Measurements from ENCODE around the gene CEP44.
"Not testable (repeated sequence)": the region's sequence is repeated elsewhere in the genome, so short reads cannot be mapped to it uniquely, and the experiment has no call there.

CEP44 gene

DNA sequence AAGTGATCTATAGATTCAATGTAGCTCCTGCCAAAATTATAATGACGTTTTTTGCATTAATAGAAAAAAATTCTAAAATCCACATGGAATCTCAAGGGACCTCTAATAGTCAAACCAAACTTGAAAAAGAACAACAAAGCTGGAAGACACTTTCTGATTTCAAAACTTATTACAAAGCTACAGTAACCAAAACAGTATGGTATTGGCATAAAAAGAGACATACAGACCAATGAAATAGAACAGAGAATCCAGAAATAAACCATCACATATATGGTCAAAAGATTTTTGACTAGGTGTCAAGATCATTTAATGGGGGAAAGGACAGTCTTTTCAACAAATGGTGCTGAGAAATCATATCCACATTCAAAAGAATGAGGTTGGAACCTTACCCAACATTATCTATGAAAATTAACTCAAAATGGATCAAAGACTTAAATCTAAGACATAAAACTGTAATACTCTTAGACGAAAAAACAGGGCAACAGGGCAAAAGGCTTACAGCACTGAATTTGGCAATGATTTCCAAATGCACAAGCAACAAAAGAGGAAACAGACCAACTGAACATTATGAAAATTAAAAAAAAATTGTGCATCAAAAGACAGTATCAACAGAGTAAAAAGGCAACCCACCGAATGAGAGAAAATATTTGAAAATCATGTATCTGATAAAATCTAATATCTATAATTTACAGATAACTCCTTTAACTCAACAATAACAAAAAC lies 4.1 kb upstream of the CEP44 start:
- DNase-seq = no peak

DNA sequence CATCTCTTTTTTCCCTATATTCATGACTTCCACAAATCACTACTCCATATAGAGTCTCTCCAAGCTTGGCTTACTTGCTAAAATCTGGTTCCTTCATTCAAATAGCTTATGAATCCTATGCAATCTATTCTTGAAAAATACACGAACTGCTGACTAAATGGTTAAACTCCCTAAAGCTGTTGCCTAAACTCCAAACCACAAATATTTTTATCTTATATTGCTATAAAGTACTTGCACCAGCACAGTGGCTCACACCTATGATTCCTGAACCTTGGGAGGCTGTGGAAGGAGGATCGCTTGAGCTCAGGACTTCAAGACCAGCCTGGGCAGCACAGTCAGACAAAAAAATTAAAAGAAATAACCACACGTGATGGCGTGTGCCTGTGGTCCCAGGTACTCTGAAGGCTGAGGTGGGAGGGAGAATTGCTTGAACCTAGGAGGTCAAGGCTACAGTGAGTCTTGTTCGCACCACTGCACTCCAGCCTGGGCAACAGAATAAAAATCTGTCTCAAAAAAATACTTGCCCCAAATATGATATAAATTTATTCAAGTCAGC lies 2.5 kb upstream of the CEP44 start:
- DNase-seq = no peak

DNA sequence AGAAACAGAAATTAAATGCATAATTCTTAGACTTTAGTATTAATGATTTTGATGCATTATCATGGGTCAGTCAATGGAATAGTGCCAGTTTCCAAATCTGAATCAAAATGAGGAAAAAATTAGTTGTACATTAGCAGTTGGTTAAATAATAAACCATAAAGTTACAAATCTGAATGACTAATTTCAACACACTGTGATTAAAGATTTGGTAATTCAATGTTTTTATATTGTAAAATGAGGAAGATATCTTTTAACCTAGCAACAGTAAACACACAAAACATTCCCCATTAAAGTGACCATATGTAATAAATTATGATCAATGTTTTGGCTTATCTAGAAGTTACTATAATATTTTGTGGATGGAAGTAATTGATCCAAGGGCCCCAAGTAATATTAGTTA lies 1.8 kb upstream of the CEP44 start:
- no peak for DNase-seq

DNA sequence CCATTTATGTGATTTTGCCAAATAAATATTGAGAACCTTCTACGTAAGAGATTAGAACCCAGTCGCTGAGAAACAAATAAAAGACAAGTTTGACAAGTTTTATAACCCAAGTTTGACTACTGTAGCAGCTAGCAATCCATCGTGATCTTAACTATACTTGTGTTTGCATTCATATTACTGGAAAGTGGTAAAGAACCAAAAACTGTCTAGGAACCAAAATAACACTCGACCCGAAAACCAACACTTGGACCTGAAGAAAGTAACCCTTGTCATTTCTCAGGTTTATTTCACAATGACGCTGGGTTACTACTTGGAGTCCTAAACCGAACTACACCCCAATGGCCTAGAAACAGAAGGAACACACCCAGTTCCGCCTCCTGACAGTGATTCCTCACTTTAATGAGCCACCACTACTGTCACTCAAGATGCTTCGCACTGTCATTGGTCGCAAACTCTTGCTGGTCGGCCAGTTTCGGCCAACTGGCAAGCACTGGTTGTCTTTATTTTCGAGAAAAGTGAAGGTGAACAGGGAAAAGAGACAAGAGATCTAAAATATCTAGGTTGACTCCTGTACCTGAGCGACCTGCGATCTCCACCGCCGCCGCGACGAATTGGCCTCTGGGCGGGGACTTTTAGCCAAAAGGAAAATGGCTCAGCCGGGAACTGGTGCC lies 740 bp upstream of the CEP44 start:
- DNase-seq = peak; percentile 87

DNA sequence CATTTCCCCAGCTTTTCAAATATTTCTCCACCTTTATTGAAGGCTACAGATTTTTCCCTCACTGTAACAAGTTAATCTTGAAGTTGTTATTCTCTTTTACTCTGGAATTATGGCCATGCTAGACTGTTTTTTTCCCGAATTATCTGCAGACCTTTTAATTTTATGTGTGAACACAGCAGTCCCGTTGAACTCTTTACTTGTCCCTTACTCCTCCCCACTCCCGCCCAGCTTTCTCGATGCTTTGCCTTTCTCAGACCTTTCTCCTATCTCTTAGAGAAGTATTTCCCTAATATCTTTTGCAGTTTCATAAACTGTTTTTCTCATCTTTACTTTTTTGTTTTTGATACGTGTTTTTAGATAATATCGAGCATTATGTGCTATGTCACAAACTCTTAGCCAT lies 776 bp downstream of the CEP44 start:
- DNase-seq = no peak

DNA sequence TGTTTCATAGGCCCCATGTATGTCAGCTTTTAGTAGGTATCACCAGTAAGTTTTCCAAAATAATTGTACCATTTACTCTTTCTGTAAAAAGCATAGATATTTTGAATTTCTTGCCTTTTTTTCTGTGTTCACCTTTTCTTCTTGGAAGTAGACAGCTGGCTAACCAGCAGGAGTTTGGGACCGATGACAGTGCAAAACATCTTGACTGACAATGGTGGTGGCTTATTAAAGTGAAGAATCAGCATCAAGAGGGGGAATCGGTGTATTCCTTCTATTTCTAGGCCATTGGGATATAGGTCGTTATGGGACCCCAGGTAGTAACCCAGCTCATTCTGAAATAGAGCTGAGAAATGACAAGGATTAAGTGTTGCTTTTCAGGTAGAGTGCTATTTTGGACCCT lies 3.2 kb downstream of the CEP44 start:
- DNase-seq = no peak

DNA sequence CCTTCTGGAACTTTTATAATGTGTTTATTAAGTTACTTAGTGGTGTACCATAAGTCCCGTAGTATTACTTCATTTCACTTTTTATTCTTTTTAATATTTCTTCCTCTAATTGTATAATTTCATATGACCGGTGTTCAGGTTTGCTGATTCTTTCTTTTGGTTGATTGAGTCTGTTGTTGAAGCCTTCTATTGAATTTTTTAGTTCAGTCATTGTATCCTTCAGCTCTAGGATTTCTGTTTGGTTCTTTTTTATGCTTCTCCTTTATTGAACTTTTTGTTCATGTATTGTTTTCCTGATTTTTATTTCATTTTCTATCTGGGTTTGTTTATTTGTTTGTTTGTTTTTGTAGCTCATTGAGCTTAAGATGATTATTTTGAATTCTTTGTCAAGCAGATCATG lies 8.8 kb downstream of the CEP44 start:
- no peak for DNase-seq

DNA sequence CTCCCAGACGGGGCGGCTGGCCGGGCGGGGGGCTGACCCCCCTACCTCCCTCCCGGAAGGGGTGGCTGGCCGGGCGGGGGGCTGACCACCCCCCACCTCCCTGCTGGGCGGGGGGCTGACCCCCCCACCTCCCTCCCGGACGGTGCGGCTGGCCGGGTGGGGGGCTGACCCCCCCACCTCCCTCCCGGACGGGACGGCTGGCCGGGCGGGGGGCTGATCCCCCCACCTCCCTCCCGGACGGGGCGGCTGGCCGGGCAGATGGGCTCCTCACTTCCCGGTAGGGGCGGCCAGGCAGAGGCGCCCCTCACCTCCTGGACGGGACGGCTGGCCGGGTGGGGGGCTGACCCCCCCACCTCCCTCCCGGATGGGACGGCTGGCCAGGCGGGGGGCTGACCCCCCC lies 10.9 kb downstream of the CEP44 start:
- DNase-seq = not testable (repeated sequence)

DNA sequence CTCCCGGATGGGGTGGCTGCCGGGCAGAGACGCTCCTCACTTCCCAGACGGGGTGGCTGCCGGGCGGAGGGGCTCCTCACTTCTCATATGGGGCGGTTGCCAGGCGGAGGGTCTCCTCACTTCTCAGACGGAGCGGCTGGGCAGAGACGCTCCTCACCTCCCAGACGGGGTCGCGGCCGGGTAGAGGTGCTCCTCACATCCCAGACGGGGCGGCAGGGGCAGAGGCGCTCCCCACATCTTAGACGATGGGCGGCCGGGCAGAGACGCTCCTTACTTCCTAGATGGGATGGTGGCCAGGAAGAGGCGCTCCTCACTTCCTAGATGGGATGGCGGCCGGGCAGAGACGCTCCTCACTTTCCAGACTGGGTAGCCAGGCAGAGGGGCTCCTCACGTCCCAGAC lies 11.4 kb downstream of the CEP44 start:
- DNase-seq = not testable (repeated sequence)

DNA sequence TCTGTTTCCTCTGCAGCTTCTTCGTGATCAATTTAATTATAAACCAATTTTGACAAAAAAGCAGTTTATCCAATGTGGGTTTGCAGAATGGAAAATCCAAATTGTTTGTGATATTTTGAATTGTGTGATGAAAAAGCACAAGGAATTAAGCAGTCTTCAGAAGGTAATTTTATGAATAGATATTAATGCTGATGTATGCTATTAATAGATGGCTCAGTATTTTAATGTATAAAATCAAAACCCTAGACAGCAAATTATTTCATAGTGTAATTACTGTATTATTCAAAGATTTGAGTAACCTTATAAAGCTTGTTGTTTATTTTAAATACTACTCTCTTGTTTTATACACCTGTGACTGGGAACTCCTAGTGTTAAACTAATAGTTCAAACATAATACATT lies 20.0 kb downstream of the CEP44 start:
- no peak for DNase-seq

DNA sequence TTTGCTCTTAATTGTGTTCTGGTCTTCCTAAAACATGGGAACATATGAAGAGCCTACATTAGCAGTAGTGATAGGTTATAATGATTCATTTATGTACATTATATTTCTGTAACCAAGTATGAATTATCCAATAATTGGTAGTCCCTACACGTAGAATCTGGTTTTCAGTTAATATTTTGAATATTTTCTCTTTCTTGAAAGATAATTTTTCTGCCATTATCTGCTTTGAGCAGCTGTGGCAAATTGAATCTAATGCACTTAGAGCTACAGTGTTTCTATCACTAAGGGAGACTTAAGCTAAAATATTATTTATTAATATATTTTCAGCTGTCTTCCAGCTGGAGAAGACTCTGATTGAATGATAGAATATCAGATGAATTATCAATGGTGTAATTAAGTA lies 21.0 kb downstream of the CEP44 start:
- no peak for DNase-seq

DNA sequence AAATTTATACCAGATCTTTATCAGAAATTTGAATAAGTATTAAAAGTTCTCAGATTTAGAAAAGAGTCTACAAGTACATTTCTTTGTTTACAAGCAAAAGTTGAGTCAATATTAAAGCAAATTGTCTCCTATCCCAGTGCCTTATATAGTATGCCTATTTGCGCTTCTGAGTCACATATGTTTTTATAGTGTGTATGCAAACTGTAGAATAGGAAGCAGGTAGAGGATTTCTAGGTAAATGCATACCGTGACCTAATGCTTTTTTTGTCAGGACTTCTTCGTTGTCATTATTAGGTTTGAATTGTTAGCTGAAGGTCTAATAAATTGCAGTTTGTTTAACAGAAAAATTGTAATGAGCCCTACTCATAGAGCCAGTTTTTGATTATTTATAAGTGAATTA lies 22.2 kb downstream of the CEP44 start:
- DNase-seq = no peak

DNA sequence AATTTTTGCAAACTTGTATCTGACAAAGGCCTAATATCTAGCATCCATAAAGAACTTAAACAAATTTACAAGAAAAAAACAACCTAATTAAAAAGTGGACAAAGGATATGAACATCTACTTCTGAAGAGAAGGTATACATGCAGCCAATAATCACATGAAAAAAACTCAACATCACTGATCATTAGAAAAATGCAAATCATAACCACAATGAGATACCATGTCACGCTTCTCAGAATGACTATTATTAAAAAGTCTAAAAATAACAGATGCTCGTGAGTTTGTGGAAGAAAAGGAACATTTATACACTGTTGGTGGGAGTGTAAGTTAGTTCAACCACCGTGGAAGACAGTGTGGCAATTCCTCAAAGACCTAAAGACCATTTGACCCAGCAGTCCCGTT lies 24.0 kb downstream of the CEP44 start:
- no peak for DNase-seq

DNA sequence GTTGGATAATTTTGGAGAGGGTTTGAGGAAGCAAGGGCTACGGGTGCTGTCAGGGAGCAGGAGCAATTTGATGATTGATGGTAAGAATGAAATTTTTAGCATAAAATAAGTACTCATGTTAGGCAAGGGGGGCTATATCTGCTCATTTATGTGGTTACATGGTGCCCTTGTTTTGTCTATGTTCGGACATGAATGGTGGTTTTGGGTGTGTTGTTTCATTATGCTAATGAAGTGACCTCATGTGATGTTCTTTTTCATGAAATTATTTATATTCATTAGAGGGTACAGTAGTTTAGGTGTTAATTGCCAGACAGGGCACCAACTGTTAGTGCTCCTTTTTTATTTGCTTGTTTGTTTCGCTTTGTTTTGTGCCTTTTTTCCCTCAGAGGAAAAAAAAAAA lies 29.3 kb downstream of the CEP44 start:
- no peak for DNase-seq

DNA sequence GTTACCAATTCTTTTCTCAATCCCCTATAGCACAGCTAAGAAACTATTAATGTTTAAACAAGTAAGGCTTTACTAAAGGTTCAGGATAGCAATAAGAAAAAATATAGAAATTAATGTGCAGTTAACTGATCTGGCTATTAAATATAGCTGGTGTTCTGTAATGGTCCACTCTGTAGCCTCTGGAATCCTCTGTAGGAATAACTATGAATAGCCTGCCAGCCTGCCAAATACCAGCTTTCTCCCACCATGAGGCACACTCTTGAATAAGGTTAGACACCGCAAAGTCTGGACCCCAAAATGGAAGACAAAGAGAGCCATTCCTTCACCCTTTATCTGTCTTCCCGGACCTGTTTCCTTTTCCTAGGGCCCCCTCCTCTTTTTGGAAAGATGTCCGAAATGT lies 30.6 kb downstream of the CEP44 start:
- no peak for DNase-seq

DNA sequence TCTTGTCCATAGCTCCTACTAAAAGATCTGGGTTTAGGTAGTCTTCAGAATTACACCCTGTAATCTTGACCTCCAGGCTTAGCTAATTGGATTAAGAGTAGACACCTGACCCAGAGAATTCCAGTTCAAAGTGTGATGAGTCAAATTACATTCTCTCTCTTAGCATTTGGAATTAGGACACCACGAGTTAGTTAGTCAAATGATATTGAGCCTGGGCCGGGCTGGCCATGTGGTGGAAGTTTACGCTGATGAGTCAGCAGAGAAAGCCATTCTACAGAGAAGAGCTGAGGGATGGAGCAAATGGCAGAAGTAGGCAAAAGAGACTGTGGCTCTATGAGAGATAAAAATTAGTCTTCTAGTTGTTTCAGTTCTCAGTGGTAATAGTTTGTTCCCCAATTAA lies 31.1 kb downstream of the CEP44 start:
- DNase-seq = no peak

DNA sequence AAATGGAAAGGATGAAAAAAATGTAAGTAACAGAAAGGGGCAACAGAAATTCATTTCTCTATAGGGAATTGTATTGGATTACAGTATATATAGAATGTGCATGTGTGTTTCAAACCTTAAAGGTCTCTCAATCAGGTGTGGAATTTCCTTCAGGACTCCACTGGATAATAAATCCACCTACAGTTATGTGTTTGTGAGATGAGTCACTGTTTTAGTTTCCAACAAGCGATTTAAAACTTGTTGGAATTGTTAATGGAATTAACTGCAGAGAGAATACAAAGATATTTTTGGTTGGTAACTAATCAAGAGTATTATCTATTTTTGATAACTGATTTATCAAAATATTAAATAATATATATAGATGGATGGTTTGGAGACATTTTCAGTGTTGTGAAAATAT lies 32.8 kb downstream of the CEP44 start:
- DNase-seq = no peak

DNA sequence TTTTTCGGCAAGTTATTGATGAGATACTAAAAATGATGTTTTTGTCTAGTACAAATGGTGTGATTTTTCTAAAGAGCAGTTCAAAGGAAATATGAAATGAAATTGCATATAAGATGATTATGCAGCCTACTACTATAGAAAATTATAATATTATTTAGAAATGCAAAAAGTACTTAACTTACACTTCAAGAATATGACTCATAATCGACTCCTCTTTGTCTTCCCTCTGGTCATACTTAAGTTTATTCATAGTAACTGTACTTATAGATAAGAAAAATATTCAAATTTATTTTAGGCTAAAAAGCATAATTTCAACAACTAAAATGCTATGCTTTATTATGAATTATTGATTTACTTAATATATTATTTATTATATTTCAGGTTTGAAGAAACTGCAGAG lies 33.2 kb downstream of the CEP44 start:
- DNase-seq = no peak

DNA sequence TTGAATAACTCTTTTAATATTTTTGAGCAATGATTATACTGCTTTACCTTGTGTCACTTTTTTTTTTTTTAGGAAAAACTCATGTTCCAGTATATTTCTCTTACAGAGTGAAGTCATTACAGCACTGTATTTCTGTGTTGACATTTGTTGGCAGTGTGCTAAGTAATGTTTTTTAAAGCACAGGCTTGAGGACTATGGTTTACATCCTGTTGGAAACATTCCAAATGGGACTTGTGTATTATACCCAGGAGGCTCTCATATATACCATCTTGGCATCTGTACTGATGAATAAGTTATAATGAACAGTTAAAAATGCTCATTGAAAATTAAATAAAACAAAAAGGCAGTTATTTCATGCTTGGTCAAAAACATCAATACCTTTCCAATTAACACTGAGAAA lies 33.8 kb downstream of the CEP44 start:
- no peak for DNase-seq

DNA sequence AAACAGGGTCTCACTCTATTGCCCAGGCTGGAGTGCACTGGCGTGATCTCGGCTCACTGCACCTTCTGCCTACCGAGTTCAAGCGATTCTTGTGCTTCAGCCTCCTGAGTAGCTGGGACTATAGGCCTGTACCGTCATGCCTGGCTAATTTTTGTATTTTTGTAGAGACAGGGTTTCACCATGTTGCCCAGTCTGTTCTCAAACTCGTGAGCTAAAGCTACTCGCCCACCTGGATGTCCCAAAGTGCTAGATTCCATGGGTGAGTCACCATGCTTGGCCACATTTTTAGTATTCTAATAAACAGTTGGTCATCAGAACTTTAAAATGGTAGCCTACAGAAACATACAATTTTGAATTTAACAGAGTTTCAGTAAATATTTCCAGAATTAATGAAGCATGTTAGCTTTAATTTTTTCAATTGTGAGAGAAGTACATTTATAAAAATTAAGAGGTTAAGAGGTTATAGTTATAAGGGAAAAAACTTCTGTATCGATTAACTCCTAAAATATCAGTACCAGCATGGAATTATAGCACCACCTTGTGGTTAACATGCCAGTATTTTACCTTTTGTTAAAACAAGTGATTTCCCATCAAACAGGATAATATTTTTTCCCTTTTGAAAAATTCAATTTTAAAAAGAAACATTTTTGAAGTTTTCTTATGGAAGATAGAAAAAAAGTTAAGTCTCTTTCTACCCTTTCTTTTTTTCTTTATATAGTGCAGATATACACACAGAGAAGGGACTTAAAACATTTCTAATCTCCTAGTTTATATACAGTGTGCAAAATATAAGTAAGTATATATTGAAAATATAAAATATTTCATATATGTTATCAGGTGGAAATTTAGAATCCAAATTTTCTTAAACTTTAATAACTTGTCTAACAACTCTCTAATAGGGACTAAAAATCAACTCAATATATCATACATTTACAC lies 35.4 kb downstream of the CEP44 start:
- peak; percentile 30 for DNase-seq

DNA sequence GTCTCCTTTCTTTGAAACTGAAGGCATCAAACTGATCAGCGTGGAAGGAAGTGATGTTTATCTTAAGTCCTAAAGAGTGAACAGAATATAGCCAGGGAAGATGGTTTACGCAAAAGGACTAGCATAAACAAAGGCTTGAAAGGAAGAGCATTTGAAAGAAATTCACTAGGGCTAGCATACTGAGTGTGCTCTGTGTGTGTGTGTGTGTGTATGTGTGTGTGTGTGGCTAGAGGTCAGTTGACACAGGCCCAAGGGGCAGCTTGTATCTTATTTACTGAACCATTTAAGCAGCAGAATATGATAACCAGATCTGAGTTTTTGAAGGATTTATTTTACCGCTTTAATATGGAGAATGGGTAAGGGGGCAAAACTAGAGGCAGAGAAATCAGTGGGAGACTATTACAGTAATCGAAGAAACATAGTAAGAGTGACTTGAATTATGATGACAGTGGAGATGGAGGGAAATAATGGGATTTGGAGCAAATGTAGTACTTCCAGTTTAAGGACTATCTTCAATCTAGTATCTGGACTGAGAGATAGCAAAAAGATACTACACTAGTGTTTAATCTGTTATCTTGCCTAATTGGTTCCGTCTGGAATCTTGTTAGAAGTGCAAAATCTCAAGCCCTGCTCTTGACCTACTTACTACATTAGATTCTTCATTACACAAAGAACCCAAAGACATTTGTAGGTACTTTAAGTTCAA lies 36.9 kb downstream of the CEP44 start:
- DNase-seq = no peak

DNA sequence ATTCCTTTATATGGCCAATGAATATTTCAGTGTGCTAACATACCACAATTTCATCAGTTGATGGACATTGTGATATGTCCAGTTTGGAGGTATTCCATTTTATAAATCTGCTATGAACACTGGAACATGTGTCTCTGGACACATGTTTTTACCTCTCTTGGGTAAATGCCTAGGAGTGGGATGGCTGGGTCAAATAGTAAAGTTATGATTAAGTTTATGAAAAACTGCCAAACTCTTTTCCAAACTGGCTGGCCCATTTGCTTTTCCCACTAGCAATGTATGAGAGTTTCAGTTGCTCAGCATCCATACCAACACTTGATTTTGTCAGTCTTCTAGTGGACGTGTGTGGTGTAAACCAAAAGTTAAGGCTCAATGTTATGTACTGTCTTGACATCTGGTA lies 40.5 kb downstream of the CEP44 start:
- DNase-seq = no peak

DNA sequence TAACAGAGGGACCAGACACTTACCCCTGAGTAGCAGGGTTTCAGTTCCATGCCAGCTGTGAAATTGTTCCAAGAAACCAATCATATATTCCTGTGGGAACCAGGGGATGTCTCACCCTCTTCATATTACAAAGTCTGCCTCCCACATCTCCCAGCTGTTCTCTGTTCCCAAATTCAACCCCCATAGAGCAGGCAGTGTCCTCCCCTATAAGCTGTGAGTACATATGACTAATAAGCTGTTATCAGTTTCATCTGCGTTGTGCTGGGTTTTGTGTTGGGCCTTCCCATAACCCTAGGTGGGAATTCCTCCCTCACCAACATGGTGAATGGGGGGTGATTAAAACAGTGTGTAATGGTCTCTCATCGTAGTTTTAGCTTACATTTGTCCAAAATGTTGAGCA lies 41.0 kb downstream of the CEP44 start:
- no peak for DNase-seq

Data from NCI-H146 (cell line).